Ovary (tissue), 9 donors: ENCODE data around the gene COL8A1. TPM values are rescaled to one million over a fixed set of nuclear protein-coding genes. Genes with fewer than 3 reads are reported as not detected.

Source experiments
- DNase-seq, 5 donors: peaks; one replicate each; pipeline ENCODE4 v3.0.0-alpha.2; 2019 to 2020
- H3K27ac ChIP-seq, 2 donors: fragments of 200-600 bp; one replicate each; pipeline versions ENCODE4 v1.5.1 to v1.8.0; 2019 to 2022
- H3K27me3 ChIP-seq: fragments of 200-600 bp; one replicate; pipeline ENCODE4 v1.8.0; 2022
- H3K36me3 ChIP-seq: fragments of 200-600 bp; sonication (generic); one replicate; pipeline ENCODE4 v1.5.1; 2019
- H3K4me1 ChIP-seq: one replicate; pipeline ENCODE4 v1.8.1; 2013; ENCODE audit warnings: mild to moderate bottlenecking, moderate library complexity; ENCODE audit not compliant: insufficient read depth
- H3K4me3 ChIP-seq: fragments of 200-600 bp; sonication (generic); one replicate; pipeline ENCODE4 v1.5.1; 2017
- H3K9me3 ChIP-seq, 2 donors: fragments of 200-600 bp in 1 of 2; sonication (generic) in 1 of 2; one replicate each; pipeline versions ENCODE4 v1.5.1 to v1.8.1; 2013 to 2019; ENCODE audit warnings: mild to moderate bottlenecking in 1 of 2, moderate library complexity in 1 of 2
- EP300 ChIP-seq: sonication (generic); formaldehyde crosslinking; IDR thresholded peaks from one replicate; pipeline ENCODE4 v1.6.1; 2017; ENCODE audit warnings: antibody characterized with exemption
- POLR2A ChIP-seq: fragments of 450-650 bp; IDR thresholded peaks from one replicate; pipeline ENCODE4 v1.6.1; 2017; ENCODE audit warnings: antibody characterized with exemption, mild to moderate bottlenecking, moderate library complexity
- WGBS, 3 donors: extraction: QIAGEN DNeasy Blood & Tissue Kit in 1 of 3; methylation state at CpG; one replicate each; pipeline versions ENCODE4 v1.1.5 to v1.1.7; 2013 to 2017; 5-methylcytosine and 5-hydroxymethylcytosine counted together
- intact Hi-C, 4 donors: fragments of 100-400 bp; cut with DNase I; formaldehyde crosslinking; loops; one replicate each; pipeline versions ENCODE4 v1.11.0 to v1.15.1; 2022 to 2023
- polyA plus RNA-seq, 2 donors: library from polyadenylated mRNA; stranded (reverse); fragments of 200-250 nt in 1 of 2; fragments of 350-450 nt in 1 of 2; fragmentation: Illumina TruSeq in 1 of 2; extraction: RNeasy Lipid Tissue Mini Kit (QIAGEN cat#74804) in 1 of 2; gene quantifications; one replicate each; pipeline ENCODE4 v1.2.3, GENCODE V29; 2013 to 2014
- total RNA-seq, 7 donors: library from RNA; depleted of rRNA in 2 of 7; stranded (reverse); fragments of >200 nt in 2 of 7; fragmentation: NEBNext Ultra II Directional in 3 of 7; extraction: Animal tissue kit (Norgen Biotek cat#: 25700) in 3 of 7; gene quantifications; one replicate each; pipeline versions ENCODE4 v1.1.0 to v1.2.4, GENCODE V29; 2016 to 2023
- TF ChIP-seq, protein P1 (sequence below), 3 donors: fragments of 450-650 bp in 2 of 3; fragments of 200-600 bp in 1 of 3; IDR thresholded peaks; one replicate each; pipeline versions ENCODE4 v1.5.1 to v1.8.0; 2016 to 2022; ENCODE audit warnings: antibody characterized with exemption in 3 of 3, mild to moderate bottlenecking in 1 of 3
- donor health status: DM: no; HTN: no; CAD: no; lungs with moderate emphysema.
- donor health status: DM: no; HTN: no; CAD: no.
- donor health status: Bipolar disorder and iron deficiency.
- donor health status: DM: yes; HTN: yes; CAD: no.
- donor health status: DM: no; HTN: no; CAD: no.
- donor health status: DM: yes; HTN: yes; CAD: no.

Gene COL8A1
- total and polyA plus RNA-seq, 9 donors = 2.0 to 37.2 (median 11.9) TPM

- Histone ChIP-seq H3K27ac (no peak overlapping the region), H3K36me3 (no peaks in the 10 kb centered on the region), H3K9me3 (no peaks in the 10 kb centered on the region), H3K4me3 (no peak overlapping the region), H3K27me3 (no peaks in the 10 kb centered on the region), H3K4me1 (no peaks in the 10 kb centered on the region)
- intact Hi-C loops = no loop called here
- WGBS, 3 donors = 75 to 84% (median 78%) methylated on average over 2 of the region's 2 CpGs
- TF ChIP-seq, protein P1, sequence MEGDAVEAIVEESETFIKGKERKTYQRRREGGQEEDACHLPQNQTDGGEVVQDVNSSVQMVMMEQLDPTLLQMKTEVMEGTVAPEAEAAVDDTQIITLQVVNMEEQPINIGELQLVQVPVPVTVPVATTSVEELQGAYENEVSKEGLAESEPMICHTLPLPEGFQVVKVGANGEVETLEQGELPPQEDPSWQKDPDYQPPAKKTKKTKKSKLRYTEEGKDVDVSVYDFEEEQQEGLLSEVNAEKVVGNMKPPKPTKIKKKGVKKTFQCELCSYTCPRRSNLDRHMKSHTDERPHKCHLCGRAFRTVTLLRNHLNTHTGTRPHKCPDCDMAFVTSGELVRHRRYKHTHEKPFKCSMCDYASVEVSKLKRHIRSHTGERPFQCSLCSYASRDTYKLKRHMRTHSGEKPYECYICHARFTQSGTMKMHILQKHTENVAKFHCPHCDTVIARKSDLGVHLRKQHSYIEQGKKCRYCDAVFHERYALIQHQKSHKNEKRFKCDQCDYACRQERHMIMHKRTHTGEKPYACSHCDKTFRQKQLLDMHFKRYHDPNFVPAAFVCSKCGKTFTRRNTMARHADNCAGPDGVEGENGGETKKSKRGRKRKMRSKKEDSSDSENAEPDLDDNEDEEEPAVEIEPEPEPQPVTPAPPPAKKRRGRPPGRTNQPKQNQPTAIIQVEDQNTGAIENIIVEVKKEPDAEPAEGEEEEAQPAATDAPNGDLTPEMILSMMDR (IDR thresholded peaks at IDR 0.05) = no peak
- TF ChIP-seq POLR2A (no peak), EP300 (no peak)
- DNase-seq = no peak
These were observed 32.2 kb downstream of the COL8A1 start for GRCh38 chr3:99670556-99670950.

DNA sequence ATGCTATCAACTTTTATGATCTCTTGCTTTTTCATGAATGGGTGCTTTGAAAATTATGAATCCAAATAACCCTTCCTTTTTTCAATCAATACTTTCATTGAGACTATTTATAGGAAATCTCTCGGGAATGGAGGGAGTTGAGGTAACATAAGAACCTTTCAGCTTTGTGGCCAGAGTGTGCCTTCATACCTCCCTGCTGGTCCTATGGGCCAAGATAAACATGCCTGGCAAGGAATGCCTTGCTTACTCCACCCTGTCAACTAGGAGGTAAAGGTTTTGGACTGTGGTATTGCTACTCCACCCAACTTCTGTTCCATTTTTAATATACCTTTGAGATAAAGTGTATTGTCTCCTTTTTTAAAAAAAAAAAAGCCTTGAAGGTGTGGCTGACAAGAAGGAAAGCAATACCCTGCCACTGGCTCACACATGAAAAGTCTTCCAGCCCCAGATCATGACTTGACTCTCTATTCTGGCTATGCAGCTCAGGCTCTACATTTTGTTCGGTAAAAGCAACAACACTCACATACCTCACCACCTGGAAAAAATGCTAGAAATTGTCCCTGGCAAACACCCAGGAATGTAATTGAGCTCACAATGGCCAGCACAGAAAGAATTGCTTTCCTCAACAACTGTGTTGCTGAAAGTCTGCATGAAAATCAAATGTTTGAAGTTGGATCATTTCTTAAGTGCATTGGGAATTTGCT lies 35.8 kb downstream of the COL8A1 start:
- WGBS, 3 donors = 55 to 72% (median 56%) methylated on average over 2 of the region's 2 CpGs
- no peak overlapping the region for H3K27ac ChIP-seq
- no peaks in the 10 kb centered on the region for H3K9me3 ChIP-seq
- H3K27me3 ChIP-seq = no peaks in the 10 kb centered on the region
- no peaks in the 10 kb centered on the region for H3K4me1 ChIP-seq
- no peak for DNase-seq
- intact Hi-C loops = no loop called here
- H3K4me3 ChIP-seq = no peak overlapping the region
- H3K36me3 ChIP-seq = no peaks in the 10 kb centered on the region
- TF ChIP-seq POLR2A (no peak), EP300 (no peak)
- TF ChIP-seq, protein P1 (IDR thresholded peaks at IDR 0.05) = no peak

DNA sequence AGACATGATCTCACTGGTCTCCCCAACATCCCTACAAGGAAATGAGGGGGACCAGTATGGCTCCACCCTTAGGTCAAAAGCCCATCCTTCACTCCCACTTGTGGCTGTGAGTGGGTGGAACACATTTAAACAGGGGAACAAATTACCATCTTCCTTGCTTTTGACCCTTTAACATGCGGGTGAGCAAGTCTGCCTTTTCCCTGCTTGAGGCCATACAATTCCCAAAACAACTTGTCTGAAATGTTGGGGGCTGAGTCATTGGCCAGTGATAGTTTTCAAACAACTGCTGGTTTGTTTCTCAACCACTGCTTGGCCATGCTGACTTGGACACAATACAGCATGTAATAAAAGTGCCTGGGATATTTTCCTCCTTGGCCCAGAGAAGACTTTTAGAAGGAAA lies 39.6 kb downstream of the COL8A1 start:
- no peaks in the 10 kb centered on the region for H3K36me3 ChIP-seq
- 33 to 40% (median 33%) methylated on average over 1 of the region's 1 CpG for WGBS, 3 donors
- intact Hi-C loops = no loop called here
- no peak overlapping the region for H3K27ac ChIP-seq
- H3K4me3 ChIP-seq = no peak overlapping the region
- TF ChIP-seq POLR2A = no peak
- TF ChIP-seq, protein P1 (IDR thresholded peaks at IDR 0.05) = no peak
- H3K9me3 ChIP-seq = no peaks in the 10 kb centered on the region
- no peaks in the 10 kb centered on the region for H3K27me3 ChIP-seq
- no peaks in the 10 kb centered on the region for H3K4me1 ChIP-seq
- peak in 1 of 5 donors; percentile 39 for DNase-seq

DNA sequence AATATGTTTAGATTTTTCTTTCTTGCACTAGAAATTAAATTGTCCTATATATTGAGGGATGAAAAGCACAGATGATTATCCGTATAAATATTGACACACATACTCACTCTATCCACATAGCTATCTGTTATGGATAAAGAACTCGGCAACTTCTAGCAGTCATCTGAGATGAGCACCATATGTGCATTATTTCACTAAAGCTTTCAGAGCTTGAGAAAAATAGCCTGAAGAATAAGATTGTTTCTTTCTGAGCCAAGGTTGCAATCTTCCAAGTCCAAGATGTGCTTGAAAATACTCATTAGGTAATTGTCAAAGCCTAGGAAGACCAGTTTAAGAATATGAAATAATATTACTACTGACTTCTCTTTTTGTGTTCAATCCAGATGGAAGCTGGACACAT lies 40.5 kb downstream of the COL8A1 start:
- Histone ChIP-seq H3K9me3 (no peaks in the 10 kb centered on the region), H3K36me3 (no peaks in the 10 kb centered on the region), H3K4me3 (no peak overlapping the region), H3K27me3 (no peaks in the 10 kb centered on the region), H3K27ac (no peak overlapping the region), H3K4me1 (no peaks in the 10 kb centered on the region)
- DNase-seq = no peak
- no peak for TF ChIP-seq EP300
- TF ChIP-seq POLR2A = no peak
- TF ChIP-seq, protein P1 (IDR thresholded peaks at IDR 0.05) = no peak
- intact Hi-C loops = no loop called here
- WGBS, 3 donors = 14 to 33% (median 31%) methylated on average over 2 of the region's 2 CpGs
